Lung microvascular endothelial cell (primary cell): Measurements from ENCODE around the gene SYCP2L. TPM values are rescaled to one million over a fixed set of nuclear protein-coding genes. Genes with fewer than 3 reads are reported as not detected.
A peak's percentile ranks its signal among the peaks of the same experiment; 100 is the strongest.

Experiments
- DNase-seq, 2 donors: peaks; one replicate each; pipeline versions ENCODE4 v3.0.0 to v3.0.0-alpha.2; 2010; ENCODE audit warnings: low read depth in 2 of 2
- total RNA-seq: library from RNA; depleted of rRNA; stranded (reverse); fragments of >200 nt; gene quantifications from 2 replicates; pipeline ENCODE4 v1.2.1, GENCODE V29; 2014

Gene SYCP2L
- total RNA-seq, 1 donor from 2014 or later, result not detected

DNA sequence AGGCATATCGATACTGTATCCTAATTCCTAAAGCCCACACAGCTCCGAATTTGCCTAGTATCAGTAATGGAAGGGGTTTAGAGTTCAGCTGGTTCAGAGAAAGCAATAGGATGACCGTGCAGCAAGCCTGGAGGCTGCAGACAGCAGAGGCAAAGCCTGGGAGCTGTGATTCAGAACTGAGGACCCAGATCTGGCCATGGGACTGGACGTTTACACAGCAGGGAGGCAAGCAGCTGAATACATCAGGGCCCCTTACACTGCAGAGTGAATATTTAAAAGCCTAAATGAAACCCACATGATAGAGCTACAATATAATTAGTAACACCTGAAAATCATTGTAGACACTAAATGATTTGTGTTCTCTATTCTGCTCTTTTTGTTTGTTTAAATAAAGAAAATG is 119.2 kb downstream of the SYCP2L start:
- no peak for DNase-seq

DNA sequence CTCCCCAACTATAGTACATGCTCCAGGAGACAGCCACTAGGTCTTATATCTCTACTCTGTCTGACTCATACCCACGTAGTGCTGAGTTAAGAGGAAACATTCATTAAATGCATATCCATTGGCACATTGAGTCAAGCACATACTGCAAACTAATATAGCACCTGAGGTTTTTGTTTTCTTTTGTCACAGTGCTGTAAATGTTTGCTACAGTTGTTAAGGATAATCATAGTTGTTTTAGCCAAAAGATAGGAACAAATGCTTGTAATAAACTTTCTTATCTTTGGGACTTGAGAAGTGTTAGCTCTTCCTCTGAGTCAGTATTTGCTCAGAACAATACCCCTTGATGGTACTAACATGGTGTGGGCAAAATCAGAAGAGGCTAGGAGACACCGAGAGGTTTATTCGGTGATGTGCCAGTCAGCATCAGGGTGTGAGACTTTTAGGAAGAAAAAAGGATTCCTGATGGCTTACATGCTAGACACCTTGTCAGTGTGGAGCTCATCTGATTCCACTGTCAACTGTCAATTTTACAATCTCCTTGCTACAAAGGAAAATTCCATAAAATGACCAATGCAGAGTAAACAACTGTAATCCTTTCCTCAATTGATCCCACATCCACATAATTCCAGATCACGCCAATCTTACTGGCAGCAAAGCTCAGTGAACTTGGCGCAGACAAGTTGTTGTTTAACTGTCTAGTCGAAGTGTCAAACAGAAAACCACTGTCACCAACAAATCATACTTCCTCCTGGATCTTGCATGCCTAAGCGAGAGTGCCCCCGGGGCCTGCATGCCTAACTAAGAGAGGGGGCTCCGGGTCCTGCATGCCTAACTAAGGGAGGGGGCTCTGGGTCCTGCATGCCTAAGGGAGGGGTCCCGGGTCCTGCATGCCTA is 121.1 kb downstream of the SYCP2L start:
- DNase-seq, result peak in 1 of 2 donors; percentile 15

- peak in 1 of 2 donors; percentile 4 for DNase-seq
Measured at GRCh38 chr6:11008821-11009220, 122.0 kb downstream of the SYCP2L start.

GRCh38 chr6:11009353-11009752 is 122.5 kb downstream of the SYCP2L start:
- peak in 1 of 2 donors; percentile 19 for DNase-seq

DNA sequence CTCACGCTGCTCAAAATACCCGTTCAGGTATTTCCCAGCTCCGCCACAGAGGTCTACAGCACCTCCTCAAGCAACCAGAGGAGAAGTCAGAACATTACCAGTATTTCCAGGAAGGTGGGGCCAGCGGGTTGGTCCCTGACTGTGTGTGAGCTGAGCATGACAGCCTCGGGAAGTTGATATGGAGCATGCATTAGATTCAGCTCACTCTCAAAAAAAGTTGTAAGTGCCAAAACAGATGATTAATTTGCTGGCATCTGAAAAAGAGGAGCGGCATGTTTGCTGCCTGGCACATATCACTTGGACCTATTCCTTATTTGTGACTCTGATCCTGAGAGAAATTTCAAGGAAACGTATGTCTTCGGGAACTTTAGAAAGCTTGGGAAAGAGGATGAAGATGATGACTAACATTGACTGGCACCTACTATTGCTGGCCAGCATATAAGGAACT is 125.0 kb downstream of the SYCP2L start:
- no peak for DNase-seq

GRCh38 chr6:11012295-11012754 is 125.5 kb downstream of the SYCP2L start:
- no peak for DNase-seq

DNA sequence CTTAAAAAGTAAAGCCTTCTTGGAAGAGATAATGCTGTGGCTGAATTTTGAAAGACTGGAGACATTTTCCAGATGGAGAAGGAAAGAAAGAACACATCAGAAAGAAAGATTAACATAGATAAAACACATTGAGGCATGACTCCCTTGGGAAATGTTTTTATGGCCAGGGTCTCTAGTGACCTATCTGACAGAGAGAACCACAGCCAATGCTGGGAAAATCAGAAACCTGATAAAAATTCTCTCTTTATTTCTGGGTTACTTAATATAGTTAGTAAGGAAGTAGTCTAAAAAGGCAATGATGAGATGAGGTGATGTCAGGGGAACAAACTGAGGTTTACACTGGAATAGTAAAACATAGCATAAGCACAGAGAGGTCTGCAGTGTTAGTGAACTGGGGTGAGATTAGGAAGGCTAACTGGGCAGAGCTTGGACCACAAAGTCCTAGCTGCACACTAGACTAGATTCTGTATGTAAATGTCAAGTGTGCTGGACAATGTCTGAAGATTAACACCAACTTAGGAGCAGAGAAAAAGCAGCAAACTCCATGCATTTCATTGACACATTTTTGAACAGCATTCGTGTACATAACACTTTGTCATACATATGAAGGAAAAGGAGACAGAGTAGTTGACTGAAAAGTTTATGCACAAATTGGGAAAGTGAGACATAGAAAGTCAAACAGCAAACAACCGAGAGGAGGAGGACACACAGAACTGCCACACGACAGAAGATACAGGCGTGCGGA is 126.3 kb downstream of the SYCP2L start:
- no peak for DNase-seq

DNA sequence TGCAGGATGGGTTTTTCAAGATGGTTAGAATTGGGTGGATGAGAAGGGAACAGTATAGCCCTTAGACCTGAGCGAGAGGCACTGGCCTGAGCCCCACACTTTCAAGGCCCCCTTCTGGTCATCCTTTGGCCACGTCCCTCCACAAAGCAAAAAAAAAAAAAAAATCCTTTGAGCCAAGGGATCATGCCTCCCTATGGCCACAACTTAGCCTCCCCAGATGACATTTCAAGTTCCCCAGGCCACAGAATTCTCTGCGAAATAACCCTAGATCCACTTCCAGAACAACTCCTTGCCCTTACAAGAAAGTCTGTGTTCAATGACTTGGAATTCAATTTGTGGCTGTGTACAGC is 126.8 kb downstream of the SYCP2L start:
- no peak for DNase-seq

- no peak for DNase-seq
Measured at GRCh38 chr6:11015102-11015501, 128.2 kb downstream of the SYCP2L start.

GRCh38 chr6:11016452-11016851 is 129.6 kb downstream of the SYCP2L start:
- no peak for DNase-seq

DNA sequence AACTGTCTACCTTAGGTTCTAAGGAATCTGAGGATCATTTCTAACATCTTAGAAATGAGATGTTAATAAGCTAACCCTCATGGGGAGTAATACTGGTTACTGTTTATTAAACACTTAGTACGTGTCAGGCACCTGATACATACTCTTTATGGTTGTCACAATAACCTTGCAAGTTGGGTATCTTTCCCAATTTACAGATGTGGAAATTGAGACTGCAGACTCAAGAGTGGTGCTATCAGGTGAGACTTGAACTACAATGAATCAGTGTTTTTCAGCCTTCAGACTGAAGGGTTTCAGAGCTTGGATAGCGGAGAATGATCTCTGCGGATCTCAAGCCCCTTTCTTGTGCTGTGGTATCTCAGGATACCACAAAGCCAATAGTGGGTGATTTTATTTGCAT is 130.2 kb downstream of the SYCP2L start:
- no peak for DNase-seq

DNA sequence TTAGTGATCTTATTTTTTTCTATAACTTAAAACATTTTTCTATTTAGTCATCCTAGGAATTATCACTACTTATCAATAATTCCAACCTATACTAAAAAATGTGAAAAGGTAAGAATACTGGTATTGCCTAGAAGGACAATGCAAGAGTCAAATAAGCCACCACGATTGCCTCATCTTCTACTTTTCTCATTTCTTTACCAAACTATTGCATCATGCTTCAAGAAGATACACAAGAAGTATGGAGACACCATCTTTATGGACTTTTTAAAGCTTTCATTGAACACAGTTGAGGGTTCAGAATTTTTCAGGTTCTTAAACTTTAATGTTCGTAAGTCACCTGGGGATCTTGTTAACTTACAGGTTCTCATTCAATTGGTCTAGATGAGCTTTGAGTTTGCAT is 131.4 kb downstream of the SYCP2L start:
- no peak for DNase-seq

DNA sequence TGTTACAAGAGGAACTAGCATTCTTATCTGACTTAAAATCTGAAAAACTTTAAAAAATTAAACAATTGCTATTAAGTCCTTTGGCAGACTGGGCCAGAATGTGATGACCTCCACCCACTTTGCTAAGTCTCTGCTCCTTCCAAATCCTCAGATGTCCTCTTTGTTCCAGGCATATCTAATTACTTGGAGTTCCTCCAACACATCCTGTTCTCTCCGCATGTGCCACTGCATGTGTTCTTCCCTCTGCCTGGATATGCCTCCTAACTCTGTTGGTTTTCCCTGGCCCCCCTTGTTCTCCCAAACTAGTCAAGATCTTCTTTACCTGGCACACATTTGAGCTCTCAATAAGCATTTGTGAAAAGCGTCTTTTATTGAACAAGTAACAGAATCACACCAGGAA is 134.2 kb downstream of the SYCP2L start:
- DNase-seq, result no peak

DNA sequence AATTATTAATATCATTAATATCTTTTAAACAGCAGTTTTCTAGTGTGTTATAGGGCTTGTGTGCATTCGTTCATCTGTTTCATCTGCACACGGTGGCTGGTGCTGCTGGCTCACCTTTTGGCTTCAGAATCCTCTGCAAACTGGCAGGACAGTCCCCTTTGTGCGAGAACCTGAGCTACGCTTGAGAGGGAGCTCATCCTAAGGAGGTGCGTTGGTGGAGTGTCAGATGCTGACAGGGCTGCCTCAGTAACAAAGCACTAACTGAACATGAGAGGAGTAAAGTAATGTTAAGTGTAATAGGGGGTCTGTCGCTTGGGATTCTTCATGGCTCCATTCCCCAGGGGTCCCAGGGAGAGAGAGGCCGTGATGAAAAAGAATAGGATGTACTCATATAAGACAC is 134.9 kb downstream of the SYCP2L start:
- no peak for DNase-seq

- no peak for DNase-seq
Measured at GRCh38 chr6:11023032-11023431, 136.2 kb downstream of the SYCP2L start.

Other genes starting within 250 kb of the SYCP2L start
- 0.22 TPM in 1 of 2 replicates, not detected in the other for gene C6orf52, start 192.4 kb upstream of the SYCP2L start, total RNA-seq
- gene PAK1IP1, start 192.1 kb upstream of the SYCP2L start, total RNA-seq, result 7.6 and 9.5 TPM in 2 replicates
- 82.4 and 96.8 TPM in 2 replicates for gene TMEM14C, start 164.0 kb upstream of the SYCP2L start, total RNA-seq
- 43.8 and 44.9 TPM in 2 replicates for gene TMEM14B, start 139.2 kb upstream of the SYCP2L start, total RNA-seq
- under 0.01 TPM in 1 of 2 replicates, not detected in the other for gene MAK, start 48.5 kb upstream of the SYCP2L start, total RNA-seq
- not detected in 2 replicates for gene GCM2, start 5.0 kb upstream of the SYCP2L start, total RNA-seq
- not detected in 2 replicates for gene ELOVL2, start 157.3 kb downstream of the SYCP2L start, total RNA-seq
- gene SMIM13, start 206.8 kb downstream of the SYCP2L start, total RNA-seq, result 9.6 and 12.7 TPM in 2 replicates
- under 0.01 TPM in 1 of 2 replicates, not detected in the other for gene ERVFRD-1, start 224.7 kb downstream of the SYCP2L start, total RNA-seq